HG03457 (cell line): ENCODE measurements around the gene PML.
"Not testable (repeated sequence)": the region's sequence is repeated elsewhere in the genome, so short reads cannot be mapped to it uniquely, and the experiment has no call there.

ENCODE experiments used
- ATAC-seq: cut with Tn5 transposase; IDR thresholded peaks from one replicate; pipeline ENCODE4 v1.9.1; 2021; ENCODE audit warnings: moderate number of reproducible peaks; ENCODE audit not compliant: unreplicated experiment

PML gene

DNA sequence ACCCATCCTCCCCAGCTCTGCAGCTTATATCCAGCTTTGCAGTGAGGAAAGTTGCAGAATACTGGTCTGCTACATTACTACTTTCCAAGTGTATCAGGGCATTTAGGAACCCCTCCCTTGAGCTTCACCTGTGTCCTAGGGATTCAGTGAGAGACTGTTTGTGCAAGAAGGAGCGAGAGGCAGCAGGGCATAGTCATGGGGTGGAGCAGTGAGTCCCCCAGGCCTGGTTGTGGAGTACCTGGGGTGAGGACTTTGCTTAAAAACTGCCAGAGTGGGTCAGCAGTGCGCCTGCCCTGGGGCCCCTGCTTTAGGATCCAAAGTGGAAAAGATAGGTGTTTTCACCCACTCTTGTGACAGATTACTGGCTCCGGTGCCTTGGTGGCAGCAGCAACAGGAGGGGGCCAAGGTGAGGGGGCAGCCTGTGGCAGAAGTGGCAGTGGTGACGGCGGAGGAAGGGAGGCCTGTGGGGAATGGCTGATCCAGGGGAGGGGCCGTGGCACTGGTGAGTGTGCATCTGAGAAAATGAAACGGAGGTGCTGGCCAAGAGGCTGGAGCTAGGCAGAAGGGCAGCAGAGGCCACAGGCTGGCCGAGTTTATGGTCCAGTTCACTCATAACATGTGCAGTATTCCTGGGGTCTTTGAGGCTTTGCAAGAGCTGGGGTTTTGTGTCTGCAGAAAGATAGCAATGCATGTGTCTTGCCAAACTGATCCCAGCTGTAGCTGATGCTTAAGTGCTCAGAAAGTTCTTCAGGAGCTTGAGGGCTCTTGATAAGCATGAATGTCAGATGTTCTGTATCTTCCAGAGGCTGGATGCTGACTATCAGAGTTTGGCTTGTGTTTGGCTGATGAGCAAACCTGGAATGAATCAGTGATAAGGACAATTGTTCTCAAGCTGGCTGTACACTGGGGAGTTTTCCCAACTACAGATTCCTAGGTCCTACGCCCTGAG lies 44.5 kb downstream of the PML start:
- no peak for ATAC-seq

DNA sequence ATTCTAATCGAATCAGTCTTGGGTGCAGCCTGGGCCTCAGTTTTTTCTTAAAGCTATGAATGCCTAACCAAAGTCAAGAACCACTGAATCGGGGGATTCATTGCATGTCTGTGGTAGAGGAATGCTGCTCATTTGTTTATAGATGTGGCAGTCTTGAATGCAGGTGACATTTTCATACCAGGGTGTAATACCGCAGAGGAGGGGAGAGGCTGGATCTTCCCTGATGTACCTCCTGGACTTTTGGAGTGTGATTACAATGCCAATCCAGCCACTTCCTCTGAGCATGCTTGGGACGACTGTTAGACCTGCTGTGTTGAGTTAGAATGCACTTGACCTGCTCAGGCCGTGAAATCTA lies 45.1 kb downstream of the PML start:
- ATAC-seq = no peak

DNA sequence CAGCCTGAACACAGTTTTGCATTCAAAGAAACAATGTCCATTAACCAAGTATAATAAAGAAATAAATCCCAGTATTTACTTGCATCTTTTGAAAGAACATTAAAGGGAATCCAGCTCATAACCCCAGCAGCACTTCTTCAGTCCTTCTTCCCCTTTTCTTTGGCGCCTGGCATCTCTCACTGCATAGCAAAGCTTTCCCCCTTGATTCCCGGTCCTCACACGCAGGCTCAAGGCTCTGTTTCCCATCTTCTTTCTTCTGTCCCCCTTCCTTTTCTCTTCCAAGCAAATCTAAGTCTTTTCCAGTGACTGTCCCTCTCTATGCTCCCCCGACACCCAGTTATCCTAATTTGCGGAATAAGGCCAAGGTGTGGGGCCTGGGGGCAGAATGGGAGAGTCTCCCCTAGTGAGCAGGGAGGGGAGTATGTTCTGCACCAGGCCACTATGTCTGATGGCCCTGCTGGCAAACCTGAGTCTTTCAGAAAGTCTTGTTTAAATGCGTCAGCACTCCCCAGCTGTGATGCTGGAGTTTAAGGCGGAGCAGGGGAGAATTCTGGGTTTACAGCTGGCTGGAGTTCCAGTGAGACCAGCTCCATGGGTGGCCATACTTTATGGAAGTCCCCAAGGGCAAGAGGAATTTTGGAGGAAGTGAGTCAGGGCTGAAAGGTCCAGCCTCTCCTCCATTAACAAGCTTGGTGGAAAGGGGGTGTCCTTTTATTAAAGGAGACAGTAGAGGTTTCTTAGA lies 45.8 kb downstream of the PML start:
- no peak for ATAC-seq

DNA sequence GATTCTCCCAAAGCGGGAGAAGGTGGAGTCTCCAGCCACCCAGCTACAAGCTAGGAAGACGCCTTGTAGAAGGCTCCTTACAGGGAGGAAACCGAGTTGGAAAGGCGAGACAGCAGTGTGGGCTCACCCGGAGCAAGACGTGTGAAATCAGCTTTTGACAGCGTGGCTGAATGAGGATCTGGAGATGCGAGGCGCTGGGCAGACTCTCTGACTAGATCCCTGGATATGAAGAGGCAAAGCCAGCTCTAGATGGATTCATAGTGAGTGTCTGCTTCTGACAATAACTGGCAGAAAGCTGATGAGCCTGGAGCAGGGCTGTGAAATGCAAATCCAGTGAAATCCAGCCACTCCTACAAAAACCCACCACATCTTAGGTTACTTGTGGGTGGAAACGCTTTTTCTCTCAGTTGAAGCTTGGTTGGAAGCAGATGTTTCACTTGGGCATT lies 46.8 kb downstream of the PML start:
- no peak for ATAC-seq

DNA sequence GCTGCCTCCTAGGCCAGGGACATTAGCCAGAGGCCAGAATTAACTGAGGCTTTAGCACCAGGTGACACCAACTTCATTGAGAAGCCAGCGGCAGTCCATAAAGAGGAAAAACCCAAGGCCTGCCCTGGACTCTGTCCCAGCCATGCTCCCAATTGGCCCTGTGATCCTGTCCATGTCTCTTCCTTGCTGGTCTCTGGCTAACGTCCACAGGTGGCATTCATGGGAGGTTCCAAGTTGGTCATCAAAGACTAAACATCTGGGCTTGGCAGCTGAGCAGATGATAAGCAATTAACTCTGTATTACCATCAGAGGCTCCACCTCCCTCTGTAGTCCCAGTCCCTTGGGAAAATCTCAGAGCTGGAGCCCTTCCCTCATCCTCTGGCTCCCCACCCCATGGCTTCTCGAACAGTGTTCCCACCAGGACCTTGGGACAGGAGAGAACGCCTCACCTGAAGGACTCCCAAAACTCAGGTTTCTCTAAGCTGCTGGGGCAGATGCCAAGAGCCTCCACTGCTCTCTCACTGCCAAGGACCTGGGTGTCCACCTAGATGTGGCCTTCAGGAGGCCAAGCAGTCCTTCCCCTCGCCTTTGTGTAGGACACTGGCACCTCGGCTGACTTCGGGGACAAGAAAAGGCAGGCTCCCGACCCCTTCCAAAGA lies 47.4 kb downstream of the PML start:
- no peak for ATAC-seq

DNA sequence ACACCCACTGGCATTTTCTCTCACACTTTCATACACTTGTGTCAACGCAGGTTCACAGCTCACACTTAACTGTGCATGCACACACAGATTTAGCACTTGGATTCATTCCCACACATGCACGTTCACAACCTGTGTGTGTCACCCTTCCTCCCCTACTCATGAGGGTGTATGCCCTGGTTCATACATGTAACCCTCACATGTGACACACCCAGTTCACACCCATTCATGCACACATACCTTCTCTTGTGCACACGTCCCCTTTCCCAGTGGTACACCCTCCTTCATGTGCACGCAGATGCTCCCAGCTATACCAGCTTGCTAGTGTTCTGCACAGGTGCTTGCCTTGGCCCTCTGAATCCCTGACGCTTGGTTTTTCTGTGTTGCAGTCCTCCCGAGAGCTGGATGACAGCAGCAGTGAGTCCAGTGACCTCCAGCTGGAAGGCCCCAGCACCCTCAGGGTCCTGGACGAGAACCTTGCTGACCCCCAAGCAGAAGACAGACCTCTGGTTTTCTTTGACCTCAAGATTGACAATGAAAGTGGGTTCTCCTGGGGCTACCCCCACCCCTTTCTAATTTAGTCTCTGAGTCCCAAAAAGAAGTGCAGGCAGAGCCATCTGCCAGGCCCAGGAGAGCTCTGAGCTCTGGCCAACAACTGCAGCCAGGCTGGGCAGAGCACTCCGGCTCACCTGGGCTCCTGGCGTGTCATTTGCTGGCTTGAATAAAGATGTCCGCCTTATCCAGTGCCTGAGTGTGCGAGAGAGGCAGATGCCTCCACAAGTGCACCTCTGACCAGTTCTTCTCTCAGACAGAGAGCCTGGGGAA lies 48.3 kb downstream of the PML start:
- ATAC-seq = no peak

DNA sequence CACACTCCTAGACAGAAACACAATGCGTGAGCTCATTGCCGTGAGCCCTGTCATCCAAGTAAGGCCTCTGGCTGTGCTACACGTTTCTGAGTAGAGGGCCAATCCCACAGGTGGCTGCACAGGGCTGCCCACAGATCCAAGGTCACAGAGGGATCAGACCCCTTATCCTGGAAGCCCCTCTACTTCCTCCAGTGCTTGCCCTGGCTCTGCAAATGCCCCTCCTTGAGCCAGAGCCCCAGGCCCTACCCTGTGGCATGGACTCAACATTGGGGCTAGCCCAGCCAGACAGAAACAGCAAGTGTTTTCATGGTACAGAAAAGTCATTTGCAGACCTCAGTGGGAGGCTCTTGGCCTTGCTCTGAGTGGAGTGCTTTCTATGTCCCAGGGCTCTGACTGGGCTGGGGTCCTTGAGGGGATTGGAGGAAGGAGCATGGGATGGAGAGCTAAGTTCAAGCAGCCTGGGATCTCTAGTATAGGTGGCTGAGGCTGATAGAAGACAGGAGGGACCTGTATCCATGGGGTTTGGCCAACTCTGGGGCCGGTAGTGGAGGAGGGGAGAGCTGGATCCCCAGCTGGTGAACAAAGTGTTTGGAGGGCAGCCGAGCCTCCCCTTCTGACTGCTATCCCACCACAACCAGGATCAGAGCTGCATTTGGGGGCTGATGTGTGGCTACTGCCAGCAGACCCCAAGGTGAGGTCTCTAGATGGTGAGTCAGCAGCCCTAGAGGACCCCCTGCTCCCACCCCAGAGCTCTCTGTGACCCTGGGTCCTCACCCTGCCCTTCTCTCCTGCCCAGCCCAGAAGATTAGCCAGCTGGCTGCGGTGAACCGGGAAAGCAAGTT lies 49.1 kb downstream of the PML start:
- no peak for ATAC-seq

DNA sequence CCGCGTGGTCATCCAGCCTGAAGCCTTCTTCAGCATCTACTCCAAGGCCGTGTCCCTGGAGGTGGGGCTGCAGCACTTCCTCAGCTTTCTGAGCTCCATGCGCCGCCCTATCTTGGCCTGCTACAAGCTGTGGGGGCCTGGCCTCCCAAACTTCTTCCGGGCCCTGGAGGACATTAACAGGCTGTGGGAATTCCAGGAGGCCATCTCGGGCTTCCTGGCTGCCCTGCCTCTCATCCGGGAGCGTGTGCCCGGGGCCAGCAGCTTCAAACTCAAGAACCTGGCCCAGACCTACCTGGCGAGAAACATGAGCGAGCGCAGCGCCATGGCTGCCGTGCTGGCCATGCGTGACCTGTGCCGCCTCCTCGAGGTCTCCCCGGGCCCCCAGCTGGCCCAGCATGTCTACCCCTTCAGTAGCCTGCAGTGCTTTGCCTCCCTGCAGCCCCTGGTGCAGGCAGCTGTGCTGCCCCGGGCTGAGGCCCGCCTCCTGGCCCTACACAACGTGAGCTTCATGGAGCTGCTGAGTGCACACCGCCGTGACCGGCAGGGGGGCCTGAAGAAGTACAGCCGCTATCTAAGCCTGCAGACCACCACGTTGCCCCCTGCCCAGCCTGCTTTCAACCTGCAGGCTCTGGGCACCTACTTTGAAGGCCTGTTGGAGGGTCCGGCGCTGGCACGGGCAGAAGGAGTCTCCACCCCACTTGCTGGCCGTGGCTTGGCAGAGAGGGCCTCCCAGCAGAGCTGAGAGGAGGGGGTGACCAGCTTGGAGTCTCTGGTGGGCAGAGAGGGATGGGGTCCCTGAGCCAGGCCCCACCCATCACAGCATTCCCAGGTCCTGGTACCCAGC lies 50.0 kb downstream of the PML start:
- no peak for ATAC-seq

DNA sequence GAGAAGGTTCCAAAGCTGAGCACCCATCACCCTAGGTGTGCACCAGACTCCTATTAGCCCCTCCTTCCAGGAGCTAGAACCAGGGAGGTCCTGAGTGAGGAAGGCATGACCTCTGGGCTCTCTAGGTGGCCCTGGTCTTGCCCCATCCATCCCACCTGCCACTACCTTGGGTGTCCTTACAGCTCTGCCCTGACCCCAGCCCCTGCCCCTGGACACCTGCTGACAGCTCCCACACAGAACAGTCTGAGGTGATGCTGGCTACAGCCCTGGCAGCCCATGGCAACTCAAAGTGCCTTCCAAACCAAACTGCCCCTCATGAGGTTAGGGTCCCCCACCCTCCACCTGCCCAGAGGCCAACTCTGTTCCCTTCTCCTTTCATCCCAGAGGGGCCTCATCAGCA lies 50.7 kb downstream of the PML start:
- ATAC-seq = no peak

DNA sequence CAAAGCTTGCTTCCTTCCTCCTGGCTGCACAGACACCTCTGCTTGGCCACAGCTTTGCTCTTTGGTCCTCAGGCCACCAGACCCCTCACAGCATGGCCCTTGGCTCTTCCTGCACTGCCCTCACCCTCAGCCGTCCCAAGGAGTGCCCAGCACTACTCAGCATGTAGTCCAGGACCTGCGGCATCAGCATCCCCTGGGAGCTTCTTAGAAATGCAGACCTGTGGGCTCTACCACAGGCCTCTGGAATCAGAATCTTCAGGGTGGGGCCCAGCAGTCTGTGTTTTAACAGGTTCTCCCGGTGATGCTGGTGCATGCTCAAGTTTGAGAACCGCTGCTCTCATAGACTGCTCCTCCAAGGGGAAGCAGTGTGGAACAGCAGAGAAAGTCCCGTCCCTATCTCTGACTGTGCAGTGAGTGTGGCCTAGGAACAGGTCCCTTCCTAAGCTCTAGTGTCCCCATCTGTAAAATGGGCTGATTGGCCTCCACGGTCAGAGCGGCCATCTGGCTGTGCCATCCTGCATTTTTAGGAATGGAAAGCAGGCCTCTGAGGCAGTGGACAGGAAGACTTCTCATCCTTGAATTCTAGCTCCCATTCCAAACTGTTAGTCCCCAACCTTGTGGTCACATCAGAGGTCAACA lies 51.2 kb downstream of the PML start:
- no peak for ATAC-seq

DNA sequence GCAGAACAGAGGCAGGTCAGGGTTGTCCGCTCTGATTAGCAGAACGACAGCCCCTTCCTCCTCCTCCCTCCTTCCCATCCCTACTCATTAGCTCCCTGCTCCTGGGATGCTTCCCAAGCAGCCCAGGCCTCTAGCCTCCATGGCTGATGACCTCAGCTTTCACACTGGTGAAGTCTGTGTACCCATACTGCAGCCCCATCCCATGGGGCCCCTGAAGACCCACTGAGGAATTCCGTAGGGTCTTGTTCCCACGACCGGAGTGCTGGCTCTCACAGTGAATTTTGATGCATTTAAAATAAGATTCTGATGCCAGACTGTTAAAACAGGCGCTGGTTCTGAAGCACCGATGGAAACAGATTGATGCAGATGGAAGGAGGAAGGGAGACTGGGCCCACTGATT lies 51.8 kb downstream of the PML start:
- no peak for ATAC-seq

DNA sequence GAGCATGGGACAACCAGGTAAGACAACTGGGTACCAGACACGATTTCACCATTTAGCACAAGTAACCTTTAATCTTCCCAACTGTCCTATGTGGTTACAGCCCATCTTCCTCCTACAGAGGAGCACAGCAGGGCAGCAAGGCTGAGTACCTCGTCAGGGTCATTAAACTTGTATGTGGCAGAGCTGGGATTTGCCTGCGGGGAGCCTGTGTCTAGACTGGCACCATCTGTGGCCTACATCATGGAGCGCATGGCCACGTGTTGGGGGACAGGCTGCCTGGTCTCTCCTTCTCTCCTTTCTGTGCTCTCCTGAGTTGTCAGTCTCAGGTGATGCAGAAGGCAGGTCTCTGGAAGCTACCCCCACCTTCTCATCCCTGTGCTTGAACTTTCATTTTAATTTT lies 55.6 kb downstream of the PML start:
- no peak for ATAC-seq

DNA sequence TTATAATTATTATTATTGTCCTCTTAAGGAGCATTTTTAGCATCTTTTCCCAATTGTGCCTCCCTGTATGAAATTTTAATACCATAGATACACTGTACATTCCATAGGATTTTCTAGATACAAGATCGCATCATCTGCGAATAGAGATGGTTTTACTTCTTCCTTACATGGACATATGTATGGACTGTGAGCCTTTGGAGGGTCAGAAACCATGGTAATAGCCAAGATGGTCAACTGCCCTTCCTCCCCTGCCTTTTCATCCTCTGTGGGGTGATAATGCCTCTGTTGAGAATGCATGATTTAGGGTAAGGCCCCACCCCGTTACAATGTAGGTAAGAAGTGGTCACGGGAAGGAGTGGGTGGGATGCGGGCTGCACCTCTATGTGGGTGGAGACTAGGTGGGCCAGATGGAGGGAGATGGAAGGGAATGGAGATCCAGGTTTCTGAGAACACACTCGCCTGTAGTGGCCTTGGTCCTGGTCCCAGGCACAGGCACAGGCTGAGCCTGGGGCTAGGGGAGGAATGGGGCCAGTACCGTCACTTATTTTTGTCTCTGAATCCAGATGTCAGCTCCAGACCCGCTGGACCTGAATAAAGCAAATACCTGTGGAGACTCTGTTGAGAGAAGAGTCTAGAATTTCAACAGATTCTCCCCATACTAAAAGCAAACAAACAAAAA lies 56.2 kb downstream of the PML start:
- ATAC-seq = no peak

DNA sequence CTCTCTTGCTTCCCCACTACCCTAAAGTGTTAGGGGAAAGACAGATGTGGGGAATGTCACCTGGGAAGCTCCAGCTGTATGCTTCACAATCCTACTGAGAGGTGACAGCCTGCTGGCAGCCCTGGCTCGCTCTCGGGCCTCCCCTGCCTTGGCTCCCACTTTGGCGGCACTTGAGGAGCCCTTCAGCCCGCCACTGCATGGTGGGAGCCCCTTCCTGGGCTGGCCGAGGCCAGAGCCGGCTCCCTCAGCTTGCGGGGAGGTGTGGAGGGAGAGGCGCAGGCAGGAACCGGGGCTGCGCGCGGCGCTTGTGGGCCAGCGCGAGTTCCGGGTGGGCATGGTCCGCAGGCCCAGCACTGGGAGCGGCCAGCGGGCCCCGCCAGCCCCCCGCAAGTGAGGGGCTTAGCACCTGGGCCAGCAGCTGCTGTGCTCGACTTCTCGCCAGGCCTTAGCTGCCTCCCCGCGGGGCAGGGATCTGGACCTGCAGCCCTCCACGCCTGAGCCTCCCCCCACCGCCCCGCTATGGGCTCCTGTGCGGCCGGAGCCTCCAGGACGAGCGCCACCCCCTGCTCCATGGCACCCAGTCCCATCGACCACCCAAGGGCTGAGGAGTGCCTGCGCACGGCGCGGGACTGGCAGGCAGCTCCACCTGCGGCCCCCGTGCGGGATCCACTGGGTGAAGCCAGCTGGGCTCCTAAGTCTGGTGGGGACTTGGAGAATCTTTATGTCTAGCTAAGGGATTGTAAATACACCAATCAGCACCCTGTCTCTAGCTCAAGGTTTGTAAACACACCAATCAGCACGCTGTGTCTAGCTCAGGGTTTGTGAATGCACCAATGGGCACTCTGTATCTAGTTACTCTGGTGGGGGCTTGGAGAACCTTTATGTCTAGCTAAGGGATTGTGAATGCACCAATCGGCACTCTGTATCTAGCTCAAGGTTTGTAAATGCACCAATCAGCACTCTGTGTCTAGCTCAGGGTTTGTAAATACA lies 58.0 kb downstream of the PML start:
- ATAC-seq = not testable (repeated sequence)

DNA sequence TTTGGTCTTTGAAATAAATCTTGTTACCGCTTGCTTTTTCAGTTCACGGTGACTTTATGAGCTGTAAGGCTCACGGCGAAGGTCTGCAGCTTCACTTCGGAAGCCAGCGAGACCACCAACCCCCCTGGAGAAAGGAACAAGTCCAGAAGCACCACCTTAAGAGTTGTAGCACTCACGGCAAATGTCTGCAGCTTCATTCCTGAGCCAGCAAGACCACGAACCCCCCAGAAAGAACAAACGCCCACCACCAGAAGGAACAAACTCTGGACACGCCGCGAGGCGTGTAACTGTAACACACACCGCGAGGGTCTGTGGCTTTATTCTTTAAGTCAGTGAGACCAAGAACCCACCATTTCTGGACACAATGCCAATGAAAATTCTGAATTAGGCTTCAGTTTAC lies 59.0 kb downstream of the PML start:
- no peak for ATAC-seq

DNA sequence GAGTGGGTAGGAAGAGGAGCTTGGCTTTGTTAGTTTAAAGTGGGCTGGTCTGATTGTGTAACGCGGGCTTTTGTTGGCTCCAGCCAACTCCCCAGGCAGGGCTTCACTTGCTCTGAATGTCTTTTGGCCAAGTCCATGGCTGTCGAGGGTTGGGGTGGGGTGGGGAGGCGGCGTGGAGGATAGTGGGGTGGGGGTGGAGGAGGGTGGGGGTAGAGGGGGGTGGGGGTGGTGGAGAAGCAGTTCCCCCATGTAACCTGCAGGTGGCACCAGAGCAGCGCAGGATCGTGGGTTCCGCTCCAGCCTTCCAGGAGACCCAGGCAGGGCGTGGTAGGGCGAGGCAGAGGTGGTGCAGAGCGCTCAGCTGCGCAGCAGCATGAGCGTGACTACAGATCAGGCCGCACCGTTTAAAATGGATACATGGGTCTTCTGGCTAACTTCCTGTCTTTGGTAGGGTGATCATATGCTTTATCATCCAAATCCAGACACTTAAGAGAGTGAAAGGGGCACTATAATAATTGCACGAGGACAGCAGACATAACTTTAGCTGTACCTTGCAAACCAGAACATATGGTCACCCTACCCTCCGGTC lies 59.5 kb downstream of the PML start:
- no peak for ATAC-seq
